NT2/D1 (cell line): Measurements from ENCODE around the gene CCDC194.

Experiments used
- SUZ12 ChIP-seq: IDR thresholded peaks from 2 replicates; pipeline ENCODE4 v1.6.1; 2011; ENCODE audit not compliant: insufficient read length, insufficient read depth; ENCODE audit errors: extremely low read depth
- YY1 ChIP-seq: IDR thresholded peaks from 2 replicates; pipeline ENCODE4 v1.6.1; 2011; ENCODE audit not compliant: insufficient read length, insufficient read depth
- ZNF274 ChIP-seq: IDR thresholded peaks from 2 replicates; pipeline ENCODE4 v1.6.1; 2011; ENCODE audit warnings: mild to moderate bottlenecking, low read depth, low read length

- TF ChIP-seq YY1, result no peak
- no peak for TF ChIP-seq SUZ12
- TF ChIP-seq ZNF274, result no peak
Measured at GRCh38 chr19:17441241-17442021, 47.4 kb upstream of the CCDC194 start.
